GM12801 (cell line): ENCODE measurements around the gene XXYLT1.

Experiments
- TF ChIP-seq, protein P1 (sequence below): IDR thresholded peaks from one replicate; pipeline ENCODE4 v1.5.1; 2011; ENCODE audit warnings: control low read depth; ENCODE audit not compliant: insufficient read length; ENCODE audit errors: extremely low read depth

Gene XXYLT1

DNA sequence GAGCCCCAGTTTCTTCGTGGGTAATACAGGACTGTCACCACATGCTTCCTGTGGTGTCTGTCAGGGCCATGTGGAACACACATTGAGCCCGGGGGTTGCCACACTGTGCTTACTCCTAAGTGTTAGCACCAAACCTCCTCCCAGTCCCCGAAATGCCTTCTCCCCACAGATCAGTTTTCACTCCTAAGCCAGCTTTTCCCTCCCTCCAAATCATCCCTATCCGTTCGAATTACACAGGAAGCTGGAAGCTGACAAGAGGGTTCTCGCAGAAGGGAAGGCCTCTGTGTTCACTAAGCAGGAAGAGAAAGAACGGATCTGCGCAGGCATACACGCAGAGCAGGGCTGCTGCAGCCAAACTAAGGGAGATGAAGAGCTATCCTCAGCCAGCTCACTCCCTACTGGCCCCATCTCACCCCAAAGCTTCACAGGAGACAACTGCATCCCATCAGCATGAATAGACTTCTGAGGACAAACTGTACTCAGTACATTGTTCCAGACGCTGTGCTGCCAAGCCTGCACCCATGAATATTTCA, 32.3 kb downstream of the XXYLT1 start:
- TF ChIP-seq, protein P1, sequence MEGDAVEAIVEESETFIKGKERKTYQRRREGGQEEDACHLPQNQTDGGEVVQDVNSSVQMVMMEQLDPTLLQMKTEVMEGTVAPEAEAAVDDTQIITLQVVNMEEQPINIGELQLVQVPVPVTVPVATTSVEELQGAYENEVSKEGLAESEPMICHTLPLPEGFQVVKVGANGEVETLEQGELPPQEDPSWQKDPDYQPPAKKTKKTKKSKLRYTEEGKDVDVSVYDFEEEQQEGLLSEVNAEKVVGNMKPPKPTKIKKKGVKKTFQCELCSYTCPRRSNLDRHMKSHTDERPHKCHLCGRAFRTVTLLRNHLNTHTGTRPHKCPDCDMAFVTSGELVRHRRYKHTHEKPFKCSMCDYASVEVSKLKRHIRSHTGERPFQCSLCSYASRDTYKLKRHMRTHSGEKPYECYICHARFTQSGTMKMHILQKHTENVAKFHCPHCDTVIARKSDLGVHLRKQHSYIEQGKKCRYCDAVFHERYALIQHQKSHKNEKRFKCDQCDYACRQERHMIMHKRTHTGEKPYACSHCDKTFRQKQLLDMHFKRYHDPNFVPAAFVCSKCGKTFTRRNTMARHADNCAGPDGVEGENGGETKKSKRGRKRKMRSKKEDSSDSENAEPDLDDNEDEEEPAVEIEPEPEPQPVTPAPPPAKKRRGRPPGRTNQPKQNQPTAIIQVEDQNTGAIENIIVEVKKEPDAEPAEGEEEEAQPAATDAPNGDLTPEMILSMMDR = no peak

DNA sequence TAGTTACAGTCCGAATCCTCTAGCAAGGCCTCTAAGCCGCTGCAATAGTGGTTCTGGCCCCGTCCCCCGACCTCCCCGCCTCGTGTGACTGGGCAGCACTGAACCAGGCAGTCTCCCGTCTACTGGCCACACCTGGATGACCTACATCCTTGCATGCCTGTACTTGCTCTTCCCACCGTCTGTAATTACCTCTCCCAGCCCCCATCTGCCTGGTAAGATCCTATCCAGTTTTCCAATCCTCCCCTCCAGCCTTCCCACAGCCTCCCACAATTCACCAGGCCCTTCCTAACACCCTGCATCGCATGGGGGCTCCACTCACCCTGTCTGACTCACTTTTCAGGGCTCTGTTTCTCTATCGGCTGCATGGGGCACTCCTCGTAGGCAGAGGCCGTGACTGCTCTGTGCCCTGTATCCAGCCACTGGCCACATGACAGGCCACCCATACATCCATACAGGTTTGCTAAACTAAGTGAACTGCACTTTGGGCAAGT, 32.8 kb downstream of the XXYLT1 start:
- TF ChIP-seq, protein P1 = no peak

DNA sequence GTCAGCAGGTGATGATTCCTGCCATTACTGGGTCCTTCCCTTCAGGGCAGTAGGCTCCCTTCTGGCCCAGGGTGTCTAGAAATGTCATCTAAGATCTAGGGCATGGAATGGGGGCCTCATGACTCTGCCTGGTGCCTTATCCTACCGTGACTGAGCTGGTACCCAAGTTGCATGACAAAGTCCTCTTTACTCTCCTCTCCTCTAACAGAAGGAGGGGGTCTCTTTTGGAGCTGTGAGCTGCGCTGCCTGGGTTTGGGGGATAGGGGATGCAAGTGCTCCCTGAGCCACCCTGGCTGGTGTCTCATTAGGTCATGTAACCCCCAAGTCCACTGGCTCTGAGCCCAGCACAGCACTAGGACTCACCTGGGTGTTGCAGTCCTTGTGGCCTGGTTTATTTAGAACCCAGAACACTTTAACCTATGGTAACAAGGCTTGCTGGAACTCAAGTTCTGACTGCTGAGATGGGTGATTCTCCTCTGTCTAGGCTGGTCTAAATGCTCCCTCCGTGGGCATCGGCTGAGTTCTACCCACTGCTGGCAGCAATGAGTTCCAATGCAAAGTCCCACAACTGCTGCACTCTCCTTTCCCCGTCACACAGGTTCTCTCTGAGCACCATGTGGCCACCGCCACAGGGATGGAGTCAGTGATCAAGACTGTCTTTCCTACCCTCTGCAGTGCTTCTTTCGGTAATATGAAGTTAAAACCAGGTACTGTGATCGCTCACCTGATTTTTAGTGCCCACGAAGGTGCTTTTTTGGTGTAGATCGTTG, 34.0 kb downstream of the XXYLT1 start:
- TF ChIP-seq, protein P1 = no peak

DNA sequence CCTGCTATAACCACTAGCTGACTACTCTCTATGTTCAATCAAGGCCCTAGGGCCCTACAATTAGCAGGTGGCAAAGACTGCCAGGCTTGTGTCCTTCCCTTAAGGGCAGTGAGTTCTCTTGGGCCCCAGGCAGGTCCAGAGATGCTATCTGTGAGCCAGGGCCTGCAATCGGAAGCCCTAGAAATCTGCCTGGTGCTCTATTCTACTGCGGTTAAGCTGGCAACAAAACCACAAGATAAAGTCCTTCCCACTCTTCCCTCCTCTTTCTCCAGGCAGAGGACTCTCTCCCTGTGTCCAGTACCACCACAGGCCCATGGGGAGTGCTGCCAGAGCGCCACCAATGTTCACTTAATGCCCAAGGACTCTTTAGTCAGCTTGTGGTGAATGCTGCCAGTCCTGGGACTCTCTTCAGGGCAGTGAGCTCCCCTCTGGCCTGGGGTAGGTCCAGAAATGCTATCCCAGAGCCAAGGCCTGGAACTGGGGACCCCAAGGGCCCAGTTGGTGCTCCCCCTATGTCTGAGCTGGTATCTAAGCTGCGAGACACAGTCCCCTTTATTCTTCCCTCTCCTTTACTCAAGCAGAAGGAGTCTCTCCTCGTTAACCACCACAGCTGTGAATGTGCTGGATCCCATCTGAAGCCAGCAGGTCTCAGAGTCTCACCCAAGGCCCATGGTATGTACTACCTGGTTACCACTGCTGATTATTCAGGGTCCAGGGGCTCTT, 34.7 kb downstream of the XXYLT1 start:
- TF ChIP-seq, protein P1 = no peak

DNA sequence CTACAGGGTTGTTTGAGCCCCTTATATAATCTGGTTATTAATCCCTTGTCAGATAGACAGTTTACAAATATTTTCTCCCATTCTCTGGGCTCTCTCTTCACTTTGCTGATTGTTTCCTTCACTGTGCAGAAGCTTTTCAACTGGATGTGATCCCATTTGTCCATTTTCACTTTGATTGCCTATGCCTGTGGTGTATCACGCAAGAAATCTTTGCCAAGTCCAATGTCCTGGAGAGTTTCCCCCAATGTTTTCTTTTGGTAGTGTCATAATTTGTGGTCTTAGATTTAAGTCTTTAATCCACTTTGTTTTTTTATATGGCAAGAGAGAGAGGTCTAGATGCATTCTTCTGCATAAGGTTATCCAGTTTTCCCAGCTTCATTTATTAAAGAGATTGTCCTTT, 40.7 kb downstream of the XXYLT1 start:
- TF ChIP-seq, protein P1 = no peak

DNA sequence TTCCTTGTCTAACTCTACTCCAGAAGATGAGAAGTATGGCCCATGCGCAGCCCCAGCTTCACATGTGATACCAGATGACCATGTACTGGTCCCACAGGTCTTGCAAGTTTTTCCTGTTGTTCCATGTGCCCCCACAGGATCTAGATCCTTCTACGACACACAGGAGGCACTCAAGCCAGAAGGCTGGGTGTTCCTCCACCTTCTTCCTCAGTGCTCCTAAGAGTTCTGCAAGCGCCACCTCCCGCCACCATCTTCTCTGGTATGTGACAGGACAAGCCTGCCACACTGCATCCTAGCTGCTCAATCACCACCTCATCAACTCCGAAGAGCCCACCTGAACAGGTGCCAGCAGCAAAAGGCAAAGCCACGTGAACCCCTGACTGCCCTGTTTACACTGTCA, 43.1 kb downstream of the XXYLT1 start:
- TF ChIP-seq, protein P1 = no peak

DNA sequence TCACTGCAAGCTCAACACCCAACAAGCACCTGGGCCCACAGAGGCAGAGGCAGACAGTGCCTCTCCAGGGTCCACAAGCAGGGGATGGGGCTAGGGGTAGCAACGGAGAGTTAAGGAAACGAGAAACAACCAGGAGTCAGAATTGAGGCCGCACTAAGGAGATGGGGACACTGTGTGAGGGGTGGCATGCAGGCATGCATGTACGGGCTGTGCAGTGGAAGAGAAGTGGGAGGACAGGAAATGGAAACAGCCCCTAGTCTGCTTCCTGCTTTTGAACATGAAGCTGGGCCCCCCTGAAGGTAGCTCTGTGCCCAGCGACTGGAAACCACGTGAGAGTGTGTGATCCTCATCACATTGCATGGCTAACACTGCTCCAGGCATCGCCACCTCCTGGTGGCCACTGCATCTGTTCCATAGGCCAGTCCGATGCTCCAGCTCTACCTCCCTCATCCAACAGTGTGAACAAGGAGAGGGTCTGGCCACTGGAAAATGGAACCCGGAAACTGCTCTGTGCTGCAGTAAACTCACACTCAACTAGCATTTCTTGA, 44.0 kb downstream of the XXYLT1 start:
- TF ChIP-seq, protein P1 = no peak
